Fibroblast of skin of scalp (primary cell): ENCODE measurements around the gene BOLA2B. TPM values are rescaled to one million over a fixed set of nuclear protein-coding genes. Genes with fewer than 3 reads are reported as not detected.
A peak's percentile ranks its signal among the peaks of the same experiment; 100 is the strongest.
"Not testable (repeated sequence)": the region's sequence is repeated elsewhere in the genome, so short reads cannot be mapped to it uniquely, and the experiment has no call there.

Experiments used
- DNase-seq: peaks from one replicate; pipeline ENCODE4 v3.0.0-alpha.2; 2013
- polyA plus RNA-seq, 2 experiments: library from polyadenylated mRNA; unstranded; fragments of 120-200 nt; gene quantifications; one replicate each; pipeline ENCODE4 v1.2.1, GENCODE V29; 2013; ENCODE audit not compliant: insufficient read length in 2 of 2

BOLA2B gene
- 68.2 TPM for polyA plus RNA-seq (2013, experiment 1 of 2; ENCODE audit: insufficient read length)
- 54.1 TPM for polyA plus RNA-seq (2013, experiment 2 of 2; ENCODE audit: insufficient read length)

GRCh38 chr16:30193615-30194014, at the start of gene BOLA2B, which contains the start of gene SLX1A:
TSS of gene BOLA2B (minus strand) at chr16:30193666. CDS start at chr16:30193595, 71 bp downstream.
TSS of gene SLX1A (plus strand) at chr16:30193875. CDS start at chr16:30194085, 210 bp downstream.
- not testable (repeated sequence) for DNase-seq

- not testable (repeated sequence) for DNase-seq
Observed at GRCh38 chr16:30217082-30217481, 23.6 kb upstream of the BOLA2B start.

- not testable (repeated sequence) for DNase-seq
Observed at GRCh38 chr16:30211414-30211813, 17.9 kb upstream of the BOLA2B start.

GRCh38 chr16:30209032-30209431, 15.6 kb upstream of the BOLA2B start:
- not testable (repeated sequence) for DNase-seq

GRCh38 chr16:30207063-30207704, 13.7 kb upstream of the BOLA2B start:
- not testable (repeated sequence) for DNase-seq

GRCh38 chr16:30206252-30206651, 12.8 kb upstream of the BOLA2B start:
- not testable (repeated sequence) for DNase-seq

- not testable (repeated sequence) for DNase-seq
Observed at GRCh38 chr16:30205541-30206236, 12.2 kb upstream of the BOLA2B start.

- not testable (repeated sequence) for DNase-seq
Observed at GRCh38 chr16:30199608-30200343, 6.3 kb upstream of the BOLA2B start.

- DNase-seq, result not testable (repeated sequence)
Observed at GRCh38 chr16:30199049-30199448, 5.6 kb upstream of the BOLA2B start, which contains the start of gene SULT1A3. TSS of gene SULT1A3 (plus strand) at chr16:30199255. CDS start at chr16:30200729, 1,474 bp downstream.

GRCh38 chr16:30197001-30197400, 3.5 kb upstream of the BOLA2B start:
- DNase-seq, result not testable (repeated sequence)

- DNase-seq, result not testable (repeated sequence)
Observed at GRCh38 chr16:30194172-30194925, 883 bp upstream of the BOLA2B start.

GRCh38 chr16:30193098-30193497, 368 bp downstream of the BOLA2B start:
- not testable (repeated sequence) for DNase-seq

- DNase-seq, result not testable (repeated sequence)
Observed at GRCh38 chr16:30191158-30191557, 2.3 kb downstream of the BOLA2B start.

GRCh38 chr16:30187971-30188561, 5.4 kb downstream of the BOLA2B start:
- DNase-seq, result no peak

- no peak for DNase-seq
Observed at GRCh38 chr16:30187556-30187865, 6.0 kb downstream of the BOLA2B start.

- peak; percentile 29 for DNase-seq
Observed at GRCh38 chr16:30186782-30187555, 6.5 kb downstream of the BOLA2B start.

- DNase-seq, result no peak
Observed at GRCh38 chr16:30186444-30186781, 7.1 kb downstream of the BOLA2B start.

GRCh38 chr16:30185683-30186421, 7.6 kb downstream of the BOLA2B start:
- DNase-seq, result no peak

- no peak for DNase-seq
Observed at GRCh38 chr16:30184891-30185682, 8.4 kb downstream of the BOLA2B start.
